ENCODE data around the gene SCTR.

DNA sequence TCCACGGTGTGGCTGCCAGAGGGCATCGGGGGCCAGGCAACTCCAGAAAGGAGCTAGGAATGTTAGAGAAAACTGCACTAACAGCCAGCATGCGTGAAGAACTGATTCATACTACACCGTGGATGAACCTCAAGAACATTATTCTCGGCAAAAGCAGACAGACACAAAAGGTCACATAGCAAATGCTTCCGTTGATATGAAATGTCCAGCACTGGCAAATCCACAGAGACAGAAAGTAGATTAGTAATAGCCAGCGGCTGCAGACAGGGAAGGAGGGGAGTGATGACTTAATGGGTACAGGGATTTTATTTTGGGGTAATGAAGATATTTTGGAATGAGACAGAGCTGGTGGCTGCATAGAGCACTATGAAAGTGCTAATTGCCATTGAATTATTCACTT lies 37.4 kb downstream of the SCTR start:
- TF ChIP-seq EP300 (IDR thresholded peaks at IDR 0.05) (no peak), POLR2A (IDR thresholded peaks at IDR 0.05) (no peak)
